Naive thymus-derived CD8-positive, alpha-beta T cell (primary cell): ENCODE data around the gene ADK. TPM values are rescaled to one million over a fixed set of nuclear protein-coding genes. Genes with fewer than 3 reads are reported as not detected.
A peak's percentile ranks its signal among the peaks of the same experiment; 100 is the strongest.
"Not testable (repeated sequence)": the region's sequence is repeated elsewhere in the genome, so short reads cannot be mapped to it uniquely, and the experiment has no call there.

ENCODE experiments used
- ATAC-seq, 2 donors: fragments of 150-1000 bp; cut with Tn5 transposase in 1 of 2; sonication (Bioruptor Pico), chemical (Tn5 transposase) in 1 of 2; 1 replicate in 1 of 2; 2 replicates in 1 of 2; pipeline ENCODE4 v1.10.0; 2021; ENCODE audit warnings: mild to moderate bottlenecking in 2 of 2, moderate library complexity in 2 of 2
- POLR2A ChIA-PET: fragments of 350-600 bp; sonication (Branson Sonifier 250); formaldehyde crosslinking; loops from one replicate; lab custom pipeline; 2021; ENCODE audit warnings: antibody characterized with exemption; lab: Charles Lee
- DNase-seq, 10 donors: peaks; one replicate each; pipeline versions ENCODE4 v3.0.0 to v3.0.0-alpha.2; 2020 to 2022
- H3K27ac Mint-ChIP-seq, 10 donors: one replicate each; pipeline ENCODE4 v1.8.0; 2020 to 2022; ENCODE audit warnings: mild to moderate bottlenecking in 10 of 10, mixed read lengths in 10 of 10, moderate library complexity in 4 of 10, inconsistent platforms in 1 of 10
- H3K27me3 Mint-ChIP-seq, 5 donors: one replicate each; pipeline ENCODE4 v1.8.0; 2021 to 2022; ENCODE audit warnings: mixed read lengths in 5 of 5
- H3K36me3 Mint-ChIP-seq, 3 donors: one replicate each; pipeline ENCODE4 v1.8.0; 2020 to 2022; ENCODE audit warnings: mixed read lengths in 3 of 3, mild to moderate bottlenecking in 2 of 3, inconsistent platforms in 1 of 3
- H3K4me1 Mint-ChIP-seq, 4 donors: one replicate each; pipeline ENCODE4 v1.8.0; 2021 to 2022; ENCODE audit warnings: mixed read lengths in 4 of 4
- H3K4me3 Mint-ChIP-seq, 10 donors: one replicate each; pipeline ENCODE4 v1.8.0; 2020 to 2022; ENCODE audit warnings: mild to moderate bottlenecking in 10 of 10, mixed read lengths in 10 of 10, moderate library complexity in 6 of 10, inconsistent platforms in 1 of 10
- H3K9me3 Mint-ChIP-seq, 9 donors: one replicate each; pipeline ENCODE4 v1.8.0; 2020 to 2022; ENCODE audit warnings: mixed read lengths in 9 of 9, mild to moderate bottlenecking in 3 of 9, inconsistent platforms in 1 of 9, moderate library complexity in 1 of 9
- polyA plus RNA-seq, 3 donors: library from polyadenylated mRNA; unstranded; fragments of 300-500 nt; fragmentation: Illumina TruSeq; gene quantifications; one replicate each; pipeline ENCODE4 v1.2.3, GENCODE V29; 2021
- total RNA-seq, 8 experiments: library from RNA in 2 of 8; stranded (reverse) in 2 of 8; gene quantifications; one replicate each; pipeline ENCODE4 v1.2.3 and lab custom pipeline; 2021 to 2026

ADK gene
- total and polyA plus RNA-seq, 5 experiments from 2014 or later: 29.6 to 52.4 (median 48.7) TPM

DNA sequence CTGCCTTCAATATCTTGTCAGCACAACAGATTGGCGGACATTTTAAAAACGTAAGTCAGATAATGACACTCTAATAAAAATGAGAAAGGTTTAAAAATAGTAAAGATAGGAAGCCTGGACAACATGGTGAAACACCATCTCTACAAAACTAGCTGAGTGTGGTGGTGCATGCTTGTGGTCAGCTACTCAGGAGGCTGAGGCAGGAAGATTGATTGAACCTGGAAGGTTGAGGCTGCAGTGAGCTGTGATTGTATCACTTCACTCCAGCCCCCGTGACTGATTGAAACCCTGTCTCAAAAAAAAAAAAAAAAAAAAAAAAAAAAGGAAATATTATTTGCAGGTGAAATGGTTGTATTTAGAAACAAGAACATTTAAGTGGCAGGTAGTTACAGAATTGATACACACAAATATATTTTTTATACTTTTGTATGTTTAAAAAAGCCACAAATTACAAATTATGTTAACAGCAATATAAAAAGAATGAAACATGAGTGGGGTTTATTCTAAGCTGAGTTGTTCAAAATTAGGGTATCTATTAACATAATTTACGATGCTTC is 141.9 kb downstream of the ADK start:
- H3K9me3 Mint-ChIP-seq: no peaks in the 10 kb centered on the region
- DNase-seq (no peak), ATAC-seq (no peak)
- H3K4me1 Mint-ChIP-seq: peaks cover 10 to 50% (median 12%) of the 10 kb centered on the region in 4 donors
- no peaks in the 10 kb centered on the region for H3K27me3 Mint-ChIP-seq
- POLR2A ChIA-PET: no interaction called here
- H3K27ac Mint-ChIP-seq: no peak overlapping the region
- H3K4me3 Mint-ChIP-seq: no peak overlapping the region
- peaks cover 0 to 11% (median 2%) of the 10 kb centered on the region in 3 donors for H3K36me3 Mint-ChIP-seq

DNA sequence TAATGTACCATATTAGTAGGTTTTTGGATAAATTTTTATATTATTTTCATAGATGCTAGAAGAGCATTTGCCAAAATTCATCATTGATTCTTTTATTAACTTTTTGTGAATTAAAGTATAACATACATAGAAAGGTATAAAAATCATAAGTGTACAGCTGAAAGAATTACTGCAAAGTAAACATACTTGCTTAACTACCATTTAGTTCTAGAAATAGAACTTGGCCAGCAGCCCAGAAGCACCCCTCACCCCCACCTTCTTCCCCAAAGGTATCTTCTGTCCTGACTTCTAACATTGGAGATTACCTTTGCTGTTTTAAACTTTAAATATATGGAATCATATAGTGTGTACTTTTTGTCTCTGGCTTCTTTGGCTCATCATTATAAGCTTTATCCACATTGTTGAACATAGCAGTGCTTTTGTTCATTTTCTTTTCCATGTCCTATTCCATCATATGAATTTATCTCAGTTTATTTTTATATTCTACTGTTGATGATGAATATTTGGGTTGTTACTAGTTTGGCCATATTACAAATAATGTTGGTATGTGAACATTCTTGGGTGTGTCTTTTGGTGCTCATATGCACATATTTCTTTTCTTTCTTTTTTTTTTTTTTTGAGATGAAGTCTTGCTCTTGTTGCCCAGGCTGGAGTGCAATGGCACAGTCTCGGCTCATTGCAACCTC is 142.8 kb downstream of the ADK start:
- POLR2A ChIA-PET: no interaction called here
- H3K4me1 Mint-ChIP-seq: peaks cover 10 to 47% (median 12%) of the 10 kb centered on the region in 4 donors

DNA sequence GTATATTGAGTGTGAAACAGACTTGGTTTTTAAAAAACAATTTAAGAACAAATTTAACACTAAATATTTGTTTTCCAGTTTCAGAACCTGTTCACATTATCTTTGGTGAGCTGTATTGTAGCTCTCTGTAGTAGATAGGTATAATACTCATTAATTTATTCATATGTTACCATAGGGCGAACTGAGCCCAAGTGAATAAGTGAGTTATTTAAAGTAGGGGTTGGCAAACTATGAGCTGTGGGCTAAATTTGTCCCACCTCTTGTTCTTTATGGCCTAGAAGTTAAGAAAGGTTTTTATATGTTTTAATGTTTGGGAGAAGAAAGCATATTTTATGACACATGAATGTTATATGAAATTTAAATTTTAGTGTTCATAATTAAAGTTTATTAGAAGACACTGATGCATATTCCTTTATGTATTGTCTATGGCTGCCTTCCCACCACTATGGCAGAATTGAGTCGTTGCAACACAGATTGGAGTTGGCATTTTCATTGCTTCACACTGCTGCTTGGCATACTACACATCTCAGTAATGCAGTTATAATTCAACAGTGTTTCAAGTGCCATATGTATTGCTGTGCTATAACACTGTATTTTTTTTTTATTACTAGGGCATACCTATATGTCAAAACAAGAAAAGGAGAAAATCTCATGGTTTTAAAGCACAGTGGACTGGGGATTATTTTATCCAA is 146.5 kb downstream of the ADK start:
- DNase-seq (no peak), ATAC-seq (no peak)
- Mint-ChIP-seq H3K4me1 (peaks cover 8 to 31% (median 13%) of the 10 kb centered on the region in 4 donors), H3K4me3 (no peak overlapping the region), H3K27me3 (no peaks in the 10 kb centered on the region), H3K36me3 (peaks cover 0 to 11% (median 4%) of the 10 kb centered on the region in 3 donors), H3K9me3 (no peaks in the 10 kb centered on the region), H3K27ac (no peak overlapping the region)
- POLR2A ChIA-PET: no interaction called here

More for the DNA sequence above, 142.8 kb downstream of the ADK start:
- Mint-ChIP-seq H3K27me3 (no peaks in the 10 kb centered on the region), H3K9me3 (no peaks in the 10 kb centered on the region), H3K4me3 (no peak overlapping the region), H3K27ac (peak overlapping the region in 1 of 10 donors; percentile 32), H3K36me3 (peaks cover 0 to 11% (median 4%) of the 10 kb centered on the region in 3 donors)
- DNase-seq (no peak), ATAC-seq (no peak)

DNA sequence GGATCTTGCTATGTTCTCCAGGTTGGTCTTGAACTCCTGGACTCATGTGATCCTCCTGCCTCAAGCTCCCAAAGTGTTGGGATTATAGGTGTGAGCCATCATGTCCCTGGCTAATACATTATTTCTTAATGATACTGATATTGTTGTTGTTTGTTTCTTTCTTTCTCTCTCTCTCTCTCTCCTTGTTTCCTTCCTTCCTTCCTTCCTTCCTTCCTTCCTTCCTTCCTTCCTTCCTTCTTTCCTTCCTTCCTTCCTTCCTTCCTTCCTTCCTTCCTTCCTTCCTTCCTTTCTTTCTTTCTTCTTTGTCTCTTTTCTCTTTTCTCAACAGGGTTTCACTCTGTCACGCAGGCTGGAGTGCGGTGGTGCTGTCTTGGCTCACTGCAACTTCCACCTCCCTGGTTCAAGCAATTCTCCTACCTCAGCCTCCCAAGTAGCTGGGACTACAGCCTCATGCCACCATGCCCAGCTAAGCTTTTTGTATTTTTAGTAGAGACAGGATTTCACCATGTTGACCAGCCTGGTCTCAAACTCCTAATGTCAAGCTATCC is 149.1 kb downstream of the ADK start:
- POLR2A ChIA-PET: interaction anchor here (0.7 kb wide), 1 partner anchor 12 kb away, joined by 4 read pairs; no protein-coding TSS in a partner anchor
- not testable (repeated sequence) for ATAC-seq, DNase-seq, H3K27me3 Mint-ChIP-seq, H3K9me3 Mint-ChIP-seq
- Mint-ChIP-seq H3K36me3 (peaks cover 0 to 11% (median 4%) of the 10 kb centered on the region in 3 donors), H3K27ac (peak overlapping the region in 3 of 10 donors; percentile 1 to 82 (median 49)), H3K4me1 (peaks cover 6 to 18% (median 11%) of the 10 kb centered on the region in 4 donors), H3K4me3 (peak overlapping the region in 1 of 10 donors; percentile 39)

DNA sequence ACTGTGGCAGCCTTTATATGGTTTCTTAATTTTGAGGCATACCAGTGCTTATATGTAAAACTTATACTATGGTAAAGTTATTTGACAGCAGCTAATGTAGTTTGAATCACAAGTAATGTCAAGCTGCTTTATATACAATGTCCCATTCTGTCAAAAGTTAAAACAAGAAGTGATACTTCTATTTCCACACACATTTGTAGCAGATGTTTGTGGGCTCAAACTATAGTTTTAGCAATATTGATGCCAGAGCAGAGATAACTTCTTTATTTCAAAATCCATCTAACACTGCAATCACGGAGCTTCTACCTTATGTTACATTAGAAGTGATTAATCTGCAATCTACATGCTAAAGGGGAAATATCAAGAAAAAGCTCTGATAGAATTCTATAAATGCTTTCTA is 149.6 kb downstream of the ADK start:
- ATAC-seq: no peak
- Mint-ChIP-seq H3K36me3 (peaks cover 0 to 9% (median 4%) of the 10 kb centered on the region in 3 donors), H3K27ac (peak overlapping the region in 2 of 10 donors; percentile 1 to 82), H3K4me3 (no peak overlapping the region), H3K27me3 (no peaks in the 10 kb centered on the region), H3K9me3 (no peaks in the 10 kb centered on the region), H3K4me1 (peaks cover 11 to 22% (median 16%) of the 10 kb centered on the region in 4 donors)
- no peak for DNase-seq
- POLR2A ChIA-PET: no interaction called here

DNA sequence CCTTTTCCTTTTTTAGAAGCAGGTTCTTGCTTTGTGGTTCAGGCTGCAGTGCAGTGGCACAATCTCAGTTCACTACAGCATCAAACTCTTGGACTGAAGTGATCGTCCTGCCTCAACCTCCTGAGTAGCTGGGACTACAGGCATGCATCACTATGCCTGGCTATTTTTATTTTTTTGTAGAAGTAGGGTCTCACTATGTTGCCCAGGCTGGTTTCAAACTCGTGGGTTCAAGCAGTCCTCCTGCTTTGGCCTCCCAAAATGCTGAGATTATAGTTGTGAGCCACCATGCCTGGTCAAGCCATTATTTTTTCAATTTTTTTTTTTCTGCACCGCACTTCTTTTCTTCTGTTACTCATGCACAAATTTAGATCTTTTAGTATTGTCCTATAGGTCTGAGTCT is 154.7 kb downstream of the ADK start:
- POLR2A ChIA-PET: no interaction called here
- Mint-ChIP-seq H3K27ac (peak overlapping the region in 2 of 10 donors; percentile 8 to 24), H3K4me1 (peaks cover 17 to 29% (median 21%) of the 10 kb centered on the region in 4 donors), H3K4me3 (peak overlapping the region in 1 of 10 donors; percentile 19), H3K36me3 (no peaks in the 10 kb centered on the region), H3K9me3 (no peaks in the 10 kb centered on the region), H3K27me3 (no peaks in the 10 kb centered on the region)
- DNase-seq (no peak), ATAC-seq (no peak)

DNA sequence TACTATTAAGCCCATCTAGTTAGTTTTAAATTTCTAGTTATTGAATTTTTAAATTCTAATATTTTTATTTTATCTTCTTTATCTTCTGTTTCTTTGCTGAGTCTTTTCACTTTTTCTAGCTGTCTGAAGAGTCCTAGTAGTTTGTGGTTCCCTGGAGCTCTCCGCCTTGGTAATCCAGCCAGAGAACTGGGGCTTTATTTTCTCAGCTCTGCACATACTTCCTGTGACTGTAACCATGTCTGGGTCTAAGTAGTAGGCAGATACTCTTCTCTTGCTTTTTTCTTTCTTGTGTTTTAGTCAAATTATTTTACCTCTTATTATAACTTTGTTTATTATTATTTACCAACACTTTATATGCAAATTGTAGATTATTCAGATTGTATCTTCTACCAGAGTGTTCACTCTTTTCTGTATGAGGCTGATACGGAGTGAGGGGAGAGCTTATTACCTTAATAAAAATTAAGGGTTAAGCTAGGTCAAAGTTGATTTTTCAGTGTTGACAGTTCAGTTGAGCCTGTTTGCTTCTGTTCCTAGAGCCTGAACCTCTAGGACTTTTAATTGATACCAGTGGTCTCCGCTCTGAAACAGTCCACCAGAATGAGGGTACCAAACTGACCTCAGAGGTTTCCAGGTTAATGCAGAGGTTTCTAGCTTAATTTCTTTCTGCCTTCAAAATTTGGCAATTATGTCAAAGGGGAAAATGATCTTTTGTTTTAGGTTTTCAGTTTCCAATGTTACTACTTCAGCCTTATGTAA is 155.4 kb downstream of the ADK start:
- peak overlapping the region in 2 of 10 donors; percentile 46 to 54 for H3K4me3 Mint-ChIP-seq

DNA sequence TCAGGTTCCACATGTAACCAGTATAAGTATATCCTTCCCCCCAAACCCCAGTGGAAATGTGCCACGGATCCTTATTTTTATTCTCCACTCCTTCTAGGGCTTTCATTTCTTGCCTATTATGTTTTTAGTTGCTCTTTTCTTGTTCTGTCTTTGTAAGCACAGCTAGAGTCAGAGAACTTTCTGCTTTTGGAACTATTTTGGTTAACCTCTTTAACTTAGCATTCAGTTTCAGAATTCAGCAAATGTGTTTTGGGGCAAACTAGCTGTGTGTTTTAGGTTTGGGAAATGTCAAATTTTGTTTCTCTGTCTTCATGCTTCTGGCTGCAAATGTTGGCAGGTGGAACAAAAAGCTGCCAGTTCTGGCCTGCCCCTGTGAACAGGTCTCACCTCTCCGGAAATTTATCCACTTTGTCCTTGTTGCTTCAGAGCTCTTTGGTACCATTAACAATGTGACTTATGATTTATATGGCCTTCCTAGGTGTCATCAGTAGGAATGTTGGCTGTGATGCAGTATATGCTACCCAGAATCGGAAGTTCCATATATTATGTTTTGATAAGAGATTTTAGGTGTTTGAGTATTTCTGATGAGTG is 156.1 kb downstream of the ADK start:
- H3K4me3 Mint-ChIP-seq: no peak overlapping the region
- no peaks in the 10 kb centered on the region for H3K9me3 Mint-ChIP-seq
- ATAC-seq (no peak), DNase-seq (no peak)
- H3K36me3 Mint-ChIP-seq: no peaks in the 10 kb centered on the region
- H3K4me1 Mint-ChIP-seq: peaks cover 17 to 30% (median 21%) of the 10 kb centered on the region in 4 donors
- peak overlapping the region in 1 of 10 donors; percentile 36 for H3K27ac Mint-ChIP-seq
- POLR2A ChIA-PET: no interaction called here
- H3K27me3 Mint-ChIP-seq: no peaks in the 10 kb centered on the region

More for the DNA sequence above, 155.4 kb downstream of the ADK start:
- no peaks in the 10 kb centered on the region for H3K27me3 Mint-ChIP-seq
- DNase-seq (no peak), ATAC-seq (no peak)
- POLR2A ChIA-PET: no interaction called here
- H3K9me3 Mint-ChIP-seq: no peaks in the 10 kb centered on the region
- peaks cover 17 to 30% (median 21%) of the 10 kb centered on the region in 4 donors for H3K4me1 Mint-ChIP-seq
- H3K27ac Mint-ChIP-seq: peak overlapping the region in 3 of 10 donors; percentile 19 to 36 (median 24)
- no peaks in the 10 kb centered on the region for H3K36me3 Mint-ChIP-seq

DNA sequence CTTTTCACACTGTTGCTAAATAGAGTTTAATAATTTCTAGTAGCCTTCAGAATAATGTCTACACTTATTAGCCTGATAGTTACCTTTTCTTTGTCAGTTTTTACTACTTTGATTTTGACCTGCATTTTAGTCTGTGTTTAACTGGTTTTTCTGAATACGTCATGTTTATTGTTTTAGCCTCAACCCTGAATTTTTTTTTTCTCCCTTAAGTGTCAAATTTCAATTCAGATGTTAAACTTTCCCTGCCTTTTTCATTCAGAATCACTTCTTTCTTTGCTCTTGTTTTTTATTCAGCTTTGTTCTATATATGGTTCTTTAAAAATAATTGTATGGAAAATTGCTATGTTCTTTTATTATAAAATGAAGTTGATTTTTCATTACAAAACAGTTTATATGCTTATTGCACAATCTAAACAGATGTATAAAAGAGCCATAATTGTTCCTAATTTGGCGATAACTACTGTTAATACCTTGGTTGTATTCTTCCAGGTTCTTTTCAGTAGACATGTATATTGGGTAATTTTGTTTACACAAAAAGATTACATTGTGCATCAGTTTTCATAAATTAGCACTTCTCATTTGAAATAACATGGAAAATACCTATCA is 159.7 kb downstream of the ADK start:
- ATAC-seq (no peak), DNase-seq (no peak)
- peaks cover 0 to 8% (median 5%) of the 10 kb centered on the region in 3 donors for H3K36me3 Mint-ChIP-seq
- no peaks in the 10 kb centered on the region for H3K27me3 Mint-ChIP-seq
- POLR2A ChIA-PET: no interaction called here
- no peaks in the 10 kb centered on the region for H3K9me3 Mint-ChIP-seq
- no peak overlapping the region for H3K4me3 Mint-ChIP-seq
- H3K4me1 Mint-ChIP-seq: peaks cover 11 to 28% (median 17%) of the 10 kb centered on the region in 4 donors
- H3K27ac Mint-ChIP-seq: peak overlapping the region in 1 of 10 donors; percentile 3

DNA sequence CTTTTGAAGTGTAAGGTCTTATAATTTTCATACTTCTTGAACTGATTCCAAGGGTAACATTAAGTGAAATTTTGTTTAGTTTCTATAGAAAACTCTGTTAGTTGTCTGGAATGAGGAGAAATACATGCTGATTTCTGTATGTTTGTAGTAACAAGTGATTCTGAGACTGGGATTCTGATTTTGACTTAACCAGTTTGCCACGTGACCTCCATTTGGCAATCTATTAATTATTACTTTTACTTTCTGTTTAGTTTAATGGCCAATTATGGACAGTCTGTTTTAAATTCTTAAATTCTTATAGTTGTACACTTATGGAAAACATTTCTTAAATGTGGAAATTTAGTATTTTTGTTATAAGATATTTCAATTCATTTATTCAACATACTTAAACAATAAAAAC is 163.1 kb downstream of the ADK start:
- Mint-ChIP-seq H3K27me3 (no peaks in the 10 kb centered on the region), H3K4me1 (peaks cover 1 to 15% (median 6%) of the 10 kb centered on the region in 4 donors), H3K27ac (peak overlapping the region in 1 of 10 donors; percentile 32), H3K36me3 (peaks cover 8 to 35% (median 27%) of the 10 kb centered on the region in 3 donors), H3K4me3 (peak overlapping the region in 1 of 10 donors; percentile 62), H3K9me3 (peaks cover under 1 to 15% (median 2%) of the 10 kb centered on the region in 9 donors)
- POLR2A ChIA-PET: no interaction called here
- no peak for DNase-seq
- ATAC-seq: no peak

DNA sequence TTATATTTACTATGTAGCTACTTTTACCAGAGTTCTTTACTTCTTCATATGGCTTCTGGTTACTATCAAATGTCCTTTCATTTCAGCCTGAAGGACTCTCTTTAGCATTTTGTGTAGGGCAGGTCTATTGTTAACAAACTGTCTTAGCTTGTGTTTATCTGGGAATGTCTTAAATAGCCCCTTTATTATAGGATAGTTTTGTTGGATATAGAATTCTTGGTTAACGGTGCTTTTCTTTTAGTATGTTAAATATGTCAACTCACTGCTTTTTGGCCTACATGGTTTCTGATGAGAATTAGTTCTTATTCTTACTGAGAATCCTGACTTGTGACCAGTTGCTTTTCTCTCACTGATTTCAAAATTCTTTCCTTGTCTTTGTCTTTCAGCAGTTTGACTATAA is 169.0 kb downstream of the ADK start:
- DNase-seq: no peak
- peaks cover 35 to 72% (median 68%) of the 10 kb centered on the region in 3 donors for H3K36me3 Mint-ChIP-seq
- H3K4me1 Mint-ChIP-seq: peaks cover 0 to 3% (median under 1%) of the 10 kb centered on the region in 4 donors
- H3K27ac Mint-ChIP-seq: no peak overlapping the region
- no peaks in the 10 kb centered on the region for H3K27me3 Mint-ChIP-seq
- POLR2A ChIA-PET: no interaction called here
- H3K9me3 Mint-ChIP-seq: peaks cover 2 to 39% (median 18%) of the 10 kb centered on the region in 9 donors
- no peak overlapping the region for H3K4me3 Mint-ChIP-seq
- no peak for ATAC-seq
